Measurements from ENCODE around the gene DST.

DST gene

DNA sequence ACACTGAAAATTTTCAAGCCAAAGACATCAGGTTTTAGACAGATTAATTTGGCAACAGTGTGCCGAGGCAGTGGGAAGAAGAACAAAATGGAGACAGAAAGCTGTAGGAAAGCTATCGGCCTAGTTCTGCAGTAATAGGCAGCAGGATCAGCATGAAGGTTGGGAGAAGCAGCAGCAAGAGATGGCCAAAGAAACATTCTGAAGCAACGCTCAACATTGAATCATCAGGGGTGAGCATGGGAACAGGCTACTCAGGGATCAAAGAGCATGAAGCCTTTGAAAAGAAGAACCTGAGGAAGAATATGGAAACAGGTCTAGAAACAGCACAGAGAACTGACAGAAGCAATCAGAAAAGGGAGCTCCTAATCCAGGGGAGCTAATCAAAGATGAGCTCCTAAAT lies 7.1 kb upstream of the DST start:
- DNase-seq (ENCODE audit: low read depth in 2 of 2) = peak in 1 of 2 donors; percentile 77
- no peak overlapping the region for H3K4me3 ChIP-seq (replicated peaks in 1 of 2; ENCODE audit: low read depth in 2 of 2, low read length in 2 of 2)
- TF ChIP-seq, protein P1, sequence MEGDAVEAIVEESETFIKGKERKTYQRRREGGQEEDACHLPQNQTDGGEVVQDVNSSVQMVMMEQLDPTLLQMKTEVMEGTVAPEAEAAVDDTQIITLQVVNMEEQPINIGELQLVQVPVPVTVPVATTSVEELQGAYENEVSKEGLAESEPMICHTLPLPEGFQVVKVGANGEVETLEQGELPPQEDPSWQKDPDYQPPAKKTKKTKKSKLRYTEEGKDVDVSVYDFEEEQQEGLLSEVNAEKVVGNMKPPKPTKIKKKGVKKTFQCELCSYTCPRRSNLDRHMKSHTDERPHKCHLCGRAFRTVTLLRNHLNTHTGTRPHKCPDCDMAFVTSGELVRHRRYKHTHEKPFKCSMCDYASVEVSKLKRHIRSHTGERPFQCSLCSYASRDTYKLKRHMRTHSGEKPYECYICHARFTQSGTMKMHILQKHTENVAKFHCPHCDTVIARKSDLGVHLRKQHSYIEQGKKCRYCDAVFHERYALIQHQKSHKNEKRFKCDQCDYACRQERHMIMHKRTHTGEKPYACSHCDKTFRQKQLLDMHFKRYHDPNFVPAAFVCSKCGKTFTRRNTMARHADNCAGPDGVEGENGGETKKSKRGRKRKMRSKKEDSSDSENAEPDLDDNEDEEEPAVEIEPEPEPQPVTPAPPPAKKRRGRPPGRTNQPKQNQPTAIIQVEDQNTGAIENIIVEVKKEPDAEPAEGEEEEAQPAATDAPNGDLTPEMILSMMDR (IDR thresholded peaks at IDR 0.05; ENCODE audit: low read depth, low read length) = no peak

GRCh38 chr6:56649053-56649769 lies 6.5 kb upstream of the DST start:
- peak; percentile 53 to 67 for DNase-seq (ENCODE audit: low read depth in 2 of 2)
- TF ChIP-seq, protein P1 (IDR thresholded peaks at IDR 0.05; ENCODE audit: low read depth, low read length) = no peak

DNA sequence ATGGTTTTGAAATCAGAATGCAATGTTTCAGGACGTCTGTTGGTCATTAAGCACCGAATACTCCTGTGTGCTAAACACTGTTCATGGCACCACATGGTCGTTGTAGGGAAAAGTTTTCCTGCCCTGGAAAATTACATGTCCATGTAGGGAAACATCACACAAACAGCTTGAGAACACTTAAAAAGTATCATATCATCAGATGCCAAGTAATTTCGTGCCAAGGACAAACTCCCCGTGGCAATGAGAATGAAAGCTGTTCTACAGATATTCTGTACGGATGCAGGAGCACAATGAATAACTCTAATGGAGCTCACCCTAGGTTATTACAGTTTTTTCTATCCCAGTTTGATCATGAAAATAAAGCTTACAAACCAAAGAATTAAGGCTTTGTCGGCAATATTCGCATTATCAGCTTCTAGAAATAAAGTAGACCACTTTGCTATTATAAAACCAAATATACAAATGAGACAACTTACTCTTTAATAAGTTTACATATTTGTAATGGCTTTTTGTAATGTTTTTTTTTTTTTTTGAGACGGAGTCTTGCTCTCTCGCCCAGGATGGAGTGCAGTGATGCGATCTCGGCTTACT lies 4.6 kb upstream of the DST start:
- TF ChIP-seq, protein P1 (IDR thresholded peaks at IDR 0.05; ENCODE audit: low read depth, low read length) = no peak
- no peak overlapping the region for H3K4me3 ChIP-seq (replicated peaks in 1 of 2; ENCODE audit: low read depth in 2 of 2, low read length in 2 of 2)
- DNase-seq (ENCODE audit: low read depth in 2 of 2) = no peak

More at GRCh38 chr6:56649053-56649769, 6.5 kb upstream of the DST start:
- no peak overlapping the region for H3K4me3 ChIP-seq (replicated peaks in 1 of 2; ENCODE audit: low read depth in 2 of 2, low read length in 2 of 2)

GRCh38 chr6:56644366-56644765 lies 1.7 kb upstream of the DST start:
- H3K4me3 ChIP-seq (replicated peaks in 1 of 2; ENCODE audit: low read depth in 2 of 2, low read length in 2 of 2) = no peak overlapping the region
- TF ChIP-seq, protein P1 (IDR thresholded peaks at IDR 0.05; ENCODE audit: low read depth, low read length) = no peak
- DNase-seq (ENCODE audit: low read depth in 2 of 2) = peak in 1 of 2 donors; percentile 63

- no peak for DNase-seq (ENCODE audit: low read depth in 2 of 2)
- TF ChIP-seq, protein P1 (IDR thresholded peaks at IDR 0.05; ENCODE audit: low read depth, low read length) = no peak
- no peak overlapping the region for H3K4me3 ChIP-seq (replicated peaks in 1 of 2; ENCODE audit: low read depth in 2 of 2, low read length in 2 of 2)
Observed at GRCh38 chr6:56643379-56644089, 845 bp upstream of the DST start.

GRCh38 chr6:56640374-56640773 lies 2.3 kb downstream of the DST start:
- TF ChIP-seq, protein P1 (IDR thresholded peaks at IDR 0.05; ENCODE audit: low read depth, low read length) = no peak
- DNase-seq (ENCODE audit: low read depth in 2 of 2) = no peak
- H3K4me3 ChIP-seq (replicated peaks in 1 of 2; ENCODE audit: low read depth in 2 of 2, low read length in 2 of 2) = no peak overlapping the region

Measured in cardiac fibroblast (primary cell).